ENCODE data around the gene IRAK3. TPM values are rescaled to one million over a fixed set of nuclear protein-coding genes. Genes with fewer than 3 reads are reported as not detected.
"Not testable (repeated sequence)": the region's sequence is repeated elsewhere in the genome, so short reads cannot be mapped to it uniquely, and the experiment has no call there.

The IRAK3 gene
- total and polyA plus RNA-seq, 2 experiments from 2014 or later, result 1.2 to 8.6 TPM

DNA sequence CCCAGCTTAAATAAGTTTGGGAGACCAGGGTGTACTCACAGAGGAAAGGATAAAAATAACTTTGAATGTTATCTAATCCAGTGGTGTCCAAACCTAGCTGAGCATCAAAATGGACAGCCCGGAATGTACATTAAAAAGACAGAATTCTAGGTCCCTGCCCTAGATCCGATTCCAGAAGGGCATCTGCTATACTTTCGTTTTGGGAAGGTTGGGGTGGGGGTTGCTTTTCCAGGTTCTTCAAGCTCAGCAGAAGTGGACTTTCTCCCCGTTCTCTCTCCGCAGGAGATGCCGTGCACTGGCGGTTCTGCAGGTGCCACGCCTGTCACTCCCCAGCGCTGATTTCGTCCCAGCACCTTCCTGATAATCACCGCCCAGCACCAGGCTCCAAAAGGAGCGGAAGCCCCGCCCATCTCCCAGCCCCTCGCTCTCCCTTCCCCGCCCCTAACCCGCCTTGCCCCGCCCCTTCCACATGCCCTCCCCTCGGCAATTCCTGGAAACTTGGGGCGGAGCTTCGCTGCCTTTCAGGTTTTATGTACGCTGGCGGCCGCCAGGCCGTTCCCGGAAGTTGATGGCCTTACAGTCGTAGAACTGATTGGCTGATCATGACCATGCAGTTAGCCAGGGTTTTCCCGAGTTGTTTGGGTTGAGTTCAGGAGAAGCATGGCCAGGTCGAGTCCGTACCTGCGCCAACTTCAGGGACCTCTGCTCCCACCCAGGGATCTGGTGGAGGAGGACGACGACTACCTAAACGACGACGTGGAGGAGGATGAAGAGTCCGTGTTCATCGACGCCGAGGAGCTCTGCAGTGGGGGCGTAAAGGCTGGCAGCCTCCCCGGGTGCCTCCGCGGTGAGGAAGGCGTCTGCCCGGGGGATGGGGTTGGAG, 113.2 kb downstream of the IRAK3 start, which contains the start of gene HELB:
Gene HELB, plus strand, starts transcription at position 550 of the 883 bp plus-strand sequence. Its CDS starts 111 bp downstream, at position 661.
- TF ChIP-seq EZH2phosphoT487 (IDR thresholded peaks at IDR 0.05; ENCODE audit: low read depth, severe bottlenecking, unreplicated experiment), result no peak
- TF ChIP-seq CTCF (IDR thresholded peaks at IDR 0.05; ENCODE audit: poor library complexity), result no peak
- no peak for TF ChIP-seq EZH2 (IDR thresholded peaks at IDR 0.05; ENCODE audit: borderline replicate concordance)
- H3K9me2 ChIP-seq (replicated peaks; ENCODE audit: insufficient read depth), result no peaks in the 10 kb centered on the region
- no peaks in the 10 kb centered on the region for H3K4me1 ChIP-seq (ENCODE audit: insufficient read depth)
- peak within 1 kb of the TSS; percentile 84 for H3K27ac ChIP-seq
- H3K36me3 ChIP-seq (replicated peaks; ENCODE audit: insufficient read depth, low read depth), result no peaks in the 10 kb centered on the region
- DNase-seq (ENCODE audit: low spot score), result peak; percentile 100
- no peaks in the 10 kb centered on the region for H3K27me3 ChIP-seq
- H3K4me3 ChIP-seq, result peak within 1 kb of the TSS; percentile 65
- no peaks in the 10 kb centered on the region for H4K20me1 ChIP-seq (ENCODE audit: insufficient read depth, poor library complexity, severe bottlenecking)
- H2AFZ ChIP-seq, result peak within 1 kb of the TSS; percentile 81
- WGBS (ENCODE audit: low lambda C conversion rate, missing lambda C conversion rate), result 3% methylated on average over 39 of the region's 45 CpGs
- H3K79me2 ChIP-seq, result peaks cover 4% of the 10 kb centered on the region
- peak within 1 kb of the TSS; percentile 79 for H3K4me2 ChIP-seq
- H3K9me3 ChIP-seq (ENCODE audit: low read depth), result no peaks in the 10 kb centered on the region

DNA sequence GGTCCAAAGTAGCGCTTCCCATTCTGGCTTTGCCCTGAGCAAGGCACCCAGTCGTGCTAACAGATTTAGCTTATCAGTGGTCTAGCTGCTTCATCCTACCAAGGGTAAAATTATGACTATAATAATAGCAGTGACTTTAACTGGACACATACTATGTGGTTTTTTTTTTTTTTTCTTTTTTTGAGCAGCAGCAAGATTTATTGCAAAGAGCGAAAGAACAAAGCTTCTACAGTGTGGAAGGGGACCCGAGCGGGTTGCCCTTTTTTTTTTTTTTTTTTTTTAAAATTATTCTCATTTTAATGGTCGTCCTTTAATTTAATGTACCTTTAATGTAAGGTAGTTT, 113.8 kb downstream of the IRAK3 start:
- WGBS (ENCODE audit: low lambda C conversion rate, missing lambda C conversion rate), result 18% methylated on average over 6 of the region's 6 CpGs
- H2AFZ ChIP-seq, result peak overlapping the region; percentile 81

GRCh38 chr12:66303316-66303804, 114.3 kb downstream of the IRAK3 start:
- H3K27me3 ChIP-seq; H3K36me3 ChIP-seq (replicated peaks; ENCODE audit: insufficient read depth, low read depth); H3K9me3 ChIP-seq (ENCODE audit: low read depth); H3K4me1 ChIP-seq (ENCODE audit: insufficient read depth); H3K79me2 ChIP-seq; H3K9me2 ChIP-seq (replicated peaks; ENCODE audit: insufficient read depth); H3K27ac ChIP-seq; H4K20me1 ChIP-seq (ENCODE audit: insufficient read depth, poor library complexity, severe bottlenecking); DNase-seq (ENCODE audit: low spot score): not testable (repeated sequence)
- WGBS (ENCODE audit: low lambda C conversion rate, missing lambda C conversion rate), result 95% methylated on average over 14 of the region's 14 CpGs
- H2AFZ ChIP-seq, result peak overlapping the region; percentile 81
- H3K4me3 ChIP-seq, result peak overlapping the region; percentile 24
- H3K4me2 ChIP-seq, result peak overlapping the region; percentile 79

More for the DNA sequence above, 113.8 kb downstream of the IRAK3 start:
- DNase-seq (ENCODE audit: low spot score), result no peak
- H3K36me3 ChIP-seq (replicated peaks; ENCODE audit: insufficient read depth, low read depth), result no peaks in the 10 kb centered on the region
- TF ChIP-seq EZH2 (IDR thresholded peaks at IDR 0.05; ENCODE audit: borderline replicate concordance) (no peak), EZH2phosphoT487 (IDR thresholded peaks at IDR 0.05; ENCODE audit: low read depth, severe bottlenecking, unreplicated experiment) (no peak), CTCF (IDR thresholded peaks at IDR 0.05; ENCODE audit: poor library complexity) (no peak)
- no peaks in the 10 kb centered on the region for H3K9me2 ChIP-seq (replicated peaks; ENCODE audit: insufficient read depth)
- no peaks in the 10 kb centered on the region for H3K27me3 ChIP-seq
- H3K9me3 ChIP-seq (ENCODE audit: low read depth), result no peaks in the 10 kb centered on the region
- peak overlapping the region; percentile 84 for H3K27ac ChIP-seq
- peak overlapping the region; percentile 79 for H3K4me2 ChIP-seq
- peaks cover 4% of the 10 kb centered on the region for H3K79me2 ChIP-seq
- H3K4me3 ChIP-seq, result peak overlapping the region; percentile 24
- no peaks in the 10 kb centered on the region for H3K4me1 ChIP-seq (ENCODE audit: insufficient read depth)
- H4K20me1 ChIP-seq (ENCODE audit: insufficient read depth, poor library complexity, severe bottlenecking), result no peaks in the 10 kb centered on the region

Other genes starting within 250 kb of the IRAK3 start
- 17.4 and 20.3 TPM in 2 replicates for gene LLPH, start 58.5 kb upstream of the IRAK3 start, total RNA-seq
- gene LLPH, start 58.5 kb upstream of the IRAK3 start, polyA plus RNA-seq, result 41.1 and 41.4 TPM in 2 replicates
- 154 and 156 TPM in 2 replicates for gene TMBIM4, start 19.2 kb upstream of the IRAK3 start, total RNA-seq
- 180 and 212 TPM in 2 replicates for gene TMBIM4, start 19.2 kb upstream of the IRAK3 start, polyA plus RNA-seq
- 4.6 and 5.8 TPM in 2 replicates for gene HELB, start 113.3 kb downstream of the IRAK3 start, total RNA-seq
- gene HELB, start 113.3 kb downstream of the IRAK3 start, polyA plus RNA-seq, result 1.5 and 2.3 TPM in 2 replicates